GM12878 (cell line): ENCODE measurements around the gene SLC30A7.

Source experiments
- ASH2L ChIP-seq: fragments of 300-600, 200-600 bp; sonication (generic); IDR thresholded peaks from 2 replicates; pipeline ENCODE4 v1.6.1; 2017; ENCODE audit warnings: low read depth, mild to moderate bottlenecking, borderline replicate concordance
- CHD2 ChIP-seq: IDR thresholded peaks from 2 replicates; pipeline ENCODE4 v1.6.1; 2011; ENCODE audit warnings: low read depth, low read length, improper control_type of control experiment, borderline replicate concordance
- HCFC1 ChIP-seq: fragments of 150-350 bp; IDR thresholded peaks from 2 replicates; pipeline ENCODE4 v1.6.1; 2014; ENCODE audit warnings: low read length
- SIN3A ChIP-seq: IDR thresholded peaks from 2 replicates; pipeline ENCODE4 v1.6.1; 2012; ENCODE audit warnings: low read depth, low read length, improper control_type of control experiment
- TAF1 ChIP-seq: IDR thresholded peaks from 2 replicates; pipeline ENCODE4 v1.6.1; 2011; ENCODE audit warnings: mild to moderate bottlenecking, low read depth, low read length, borderline replicate concordance
- YY1 ChIP-seq: IDR thresholded peaks from 2 replicates; pipeline ENCODE4 v1.6.1; 2011; ENCODE audit warnings: low read depth, mild to moderate bottlenecking, low read length
- ZZZ3 ChIP-seq: IDR thresholded peaks from 2 replicates; pipeline ENCODE4 v1.6.1; 2011; ENCODE audit warnings: low read depth; ENCODE audit not compliant: control insufficient read depth, insufficient read length
- TF ChIP-seq, protein P1 (sequence below), 3 experiments: IDR thresholded peaks in 2 of 3; conservative IDR thresholded peaks in 1 of 3; 2 replicates each; pipeline ENCODE4 v1.5.1; 2011; ENCODE audit warnings: low read depth in 3 of 3, low read length in 3 of 3, mild to moderate bottlenecking in 3 of 3, control low read depth in 2 of 3, moderate library complexity in 2 of 3, inconsistent platforms in 1 of 3, mixed read lengths in 1 of 3; ENCODE audit not compliant: control insufficient read depth in 2 of 3, insufficient read depth in 1 of 3; ENCODE audit errors: extremely low read depth in 1 of 3
- TF ChIP-seq, protein P2 (sequence below): fragments of 450-650 bp; IDR thresholded peaks from 2 replicates; pipeline ENCODE4 v1.6.1; 2017; ENCODE audit warnings: mild to moderate bottlenecking

DNA sequence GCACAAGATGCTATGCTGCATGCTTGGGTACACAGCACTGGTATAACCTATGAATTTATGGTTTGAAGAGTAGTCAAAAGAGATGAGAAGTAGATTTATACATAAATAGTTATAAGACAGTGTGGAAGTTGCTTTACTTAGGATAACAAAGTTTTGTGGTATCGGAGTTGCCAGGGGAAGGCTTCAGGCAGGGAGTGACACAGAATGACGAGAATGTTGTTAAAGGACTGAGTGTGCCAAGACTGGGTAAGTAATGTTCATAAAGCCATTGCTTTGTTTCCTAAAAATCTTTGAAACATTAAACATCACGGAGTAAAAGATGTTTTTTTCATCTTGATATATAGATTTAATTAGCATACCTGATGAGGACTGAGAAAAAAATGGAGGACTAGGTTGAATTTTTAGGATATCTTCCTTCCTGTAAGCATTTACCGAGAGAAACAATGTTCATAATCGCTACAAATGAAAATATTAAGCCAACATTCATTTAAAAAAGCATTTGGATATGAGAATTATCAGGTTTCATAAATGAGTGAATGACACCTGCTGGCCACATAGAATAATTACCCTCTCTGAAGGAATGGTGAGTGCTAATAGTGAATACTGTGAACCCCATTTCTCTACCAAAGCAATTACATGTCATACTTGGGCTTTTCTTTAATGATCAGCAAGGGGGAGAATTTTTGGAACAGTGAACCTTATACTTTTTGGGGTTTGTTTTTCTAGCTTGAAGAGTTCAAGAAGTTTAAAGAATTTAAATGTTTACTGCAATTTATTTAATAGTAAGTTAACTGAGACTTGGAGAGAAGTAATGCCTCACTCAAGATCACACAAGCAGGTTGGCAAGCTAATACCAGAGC lies 29.6 kb upstream of the SLC30A7 start:
- no peak for TF ChIP-seq TAF1
- TF ChIP-seq ASH2L: no peak
- TF ChIP-seq CHD2: no peak
- no peak for TF ChIP-seq ZZZ3
- no peak for TF ChIP-seq HCFC1
- TF ChIP-seq YY1: no peak
- TF ChIP-seq, protein P1, sequence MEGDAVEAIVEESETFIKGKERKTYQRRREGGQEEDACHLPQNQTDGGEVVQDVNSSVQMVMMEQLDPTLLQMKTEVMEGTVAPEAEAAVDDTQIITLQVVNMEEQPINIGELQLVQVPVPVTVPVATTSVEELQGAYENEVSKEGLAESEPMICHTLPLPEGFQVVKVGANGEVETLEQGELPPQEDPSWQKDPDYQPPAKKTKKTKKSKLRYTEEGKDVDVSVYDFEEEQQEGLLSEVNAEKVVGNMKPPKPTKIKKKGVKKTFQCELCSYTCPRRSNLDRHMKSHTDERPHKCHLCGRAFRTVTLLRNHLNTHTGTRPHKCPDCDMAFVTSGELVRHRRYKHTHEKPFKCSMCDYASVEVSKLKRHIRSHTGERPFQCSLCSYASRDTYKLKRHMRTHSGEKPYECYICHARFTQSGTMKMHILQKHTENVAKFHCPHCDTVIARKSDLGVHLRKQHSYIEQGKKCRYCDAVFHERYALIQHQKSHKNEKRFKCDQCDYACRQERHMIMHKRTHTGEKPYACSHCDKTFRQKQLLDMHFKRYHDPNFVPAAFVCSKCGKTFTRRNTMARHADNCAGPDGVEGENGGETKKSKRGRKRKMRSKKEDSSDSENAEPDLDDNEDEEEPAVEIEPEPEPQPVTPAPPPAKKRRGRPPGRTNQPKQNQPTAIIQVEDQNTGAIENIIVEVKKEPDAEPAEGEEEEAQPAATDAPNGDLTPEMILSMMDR (IDR thresholded peaks at IDR 0.05 in 2 of 3, conservative IDR thresholded peaks at IDR 0.05 in 1 of 3; ENCODE audit: control insufficient read depth in 2 of 3, extremely low read depth in 1 of 3, insufficient read depth in 1 of 3, low read depth in 3 of 3, low read length in 3 of 3): peak; percentile 35 to 64 (median 53); a peak in 5 of 6 replicates
- TF ChIP-seq, protein P2, sequence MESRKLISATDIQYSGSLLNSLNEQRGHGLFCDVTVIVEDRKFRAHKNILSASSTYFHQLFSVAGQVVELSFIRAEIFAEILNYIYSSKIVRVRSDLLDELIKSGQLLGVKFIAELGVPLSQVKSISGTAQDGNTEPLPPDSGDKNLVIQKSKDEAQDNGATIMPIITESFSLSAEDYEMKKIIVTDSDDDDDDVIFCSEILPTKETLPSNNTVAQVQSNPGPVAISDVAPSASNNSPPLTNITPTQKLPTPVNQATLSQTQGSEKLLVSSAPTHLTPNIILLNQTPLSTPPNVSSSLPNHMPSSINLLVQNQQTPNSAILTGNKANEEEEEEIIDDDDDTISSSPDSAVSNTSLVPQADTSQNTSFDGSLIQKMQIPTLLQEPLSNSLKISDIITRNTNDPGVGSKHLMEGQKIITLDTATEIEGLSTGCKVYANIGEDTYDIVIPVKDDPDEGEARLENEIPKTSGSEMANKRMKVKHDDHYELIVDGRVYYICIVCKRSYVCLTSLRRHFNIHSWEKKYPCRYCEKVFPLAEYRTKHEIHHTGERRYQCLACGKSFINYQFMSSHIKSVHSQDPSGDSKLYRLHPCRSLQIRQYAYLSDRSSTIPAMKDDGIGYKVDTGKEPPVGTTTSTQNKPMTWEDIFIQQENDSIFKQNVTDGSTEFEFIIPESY: no peak
- TF ChIP-seq SIN3A: no peak
